IMR-90 (cell line): ENCODE results near the gene DNM3. TPM values are rescaled to one million over a fixed set of nuclear protein-coding genes. Genes with fewer than 3 reads are reported as not detected.

Experiments
- ATAC-seq: fragments of 200-7000 bp; cut with Tn5 transposase; 2 replicates; pipeline ENCODE4 v1.9.1; 2020; ENCODE audit warnings: low read depth, mild to moderate bottlenecking, moderate library complexity
- BruUV-seq: library from RNA; stranded (reverse); fragments of 400-500 nt; replicated peaks from 2 replicates; lab custom pipeline; 2021; lab: Mats Ljungman, UMichigan
- CTCF ChIA-PET: fragments of 300-600 bp; formaldehyde crosslinking; extraction: SDS; loops from one replicate; lab custom pipeline; 2021; ENCODE audit warnings: antibody characterized with exemption; lab: Yijun Ruan, JAX
- POLR2A ChIA-PET: fragments of 300-600 bp; sonication (Branson Sonifier 250); formaldehyde crosslinking; loops from one replicate; lab custom pipeline; 2022; ENCODE audit warnings: antibody characterized with exemption; ENCODE audit not compliant: unreplicated experiment; lab: Charles Lee
- DNase-seq: peaks from one replicate; pipeline ENCODE4 v3.0.0; 2013
- H2AFZ ChIP-seq: replicated peaks from 2 replicates; pipeline ENCODE3; 2013; ENCODE audit warnings: low read length, mild to moderate bottlenecking; ENCODE audit not compliant: poor library complexity
- H2AK5ac ChIP-seq: 2 replicates; pipeline ENCODE4 v1.6.1; 2013; ENCODE audit warnings: low read depth, low read length, inconsistent platforms
- H2AK9ac ChIP-seq: replicated peaks from 2 replicates; pipeline ENCODE3; 2013; ENCODE audit warnings: mild to moderate bottlenecking, low read depth, low read length, moderate library complexity; ENCODE audit not compliant: poor library complexity
- H2BK120ac ChIP-seq: 2 replicates; pipeline ENCODE4 v1.6.1; 2013; ENCODE audit warnings: low read depth, low read length, inconsistent platforms
- H2BK15ac ChIP-seq: 3 replicates; pipeline ENCODE4 v1.6.1; 2013; ENCODE audit warnings: low read depth, low read length, inconsistent platforms
- H2BK20ac ChIP-seq: 2 replicates; pipeline ENCODE4 v1.6.1; 2013; ENCODE audit warnings: low read depth, mild to moderate bottlenecking, inconsistent platforms, low read length, moderate library complexity
- H2BK5ac ChIP-seq: 2 replicates; pipeline ENCODE4 v1.6.1; 2013; ENCODE audit warnings: mild to moderate bottlenecking, low read depth, low read length, inconsistent platforms; ENCODE audit not compliant: poor library complexity, severe bottlenecking
- H3K14ac ChIP-seq: replicated peaks from 2 replicates; pipeline ENCODE4 v1.6.1; 2013; ENCODE audit warnings: low read depth, low read length, inconsistent platforms
- H3K18ac ChIP-seq: 2 replicates; pipeline ENCODE4 v1.6.1; 2013; ENCODE audit warnings: low read depth, low read length, control low read depth
- H3K23ac ChIP-seq: 2 replicates; pipeline ENCODE4 v1.6.1; 2013; ENCODE audit warnings: low read depth, low read length, inconsistent platforms
- H3K27ac ChIP-seq: 2 replicates; pipeline ENCODE4 v1.5.1; 2013; ENCODE audit warnings: mild to moderate bottlenecking, control low read depth, low read length; ENCODE audit not compliant: insufficient read depth
- H3K27me3 ChIP-seq: 2 replicates; pipeline ENCODE4 v1.6.1; 2013; ENCODE audit warnings: low read length; ENCODE audit not compliant: control insufficient read depth, insufficient read depth
- H3K36me3 ChIP-seq: 2 replicates; pipeline ENCODE4 v1.6.1; 2013; ENCODE audit warnings: low read length, mixed read lengths; ENCODE audit not compliant: control insufficient read depth, insufficient read depth
- H3K4ac ChIP-seq: 2 replicates; pipeline ENCODE4 v1.6.1; 2013; ENCODE audit warnings: low read depth, low read length, inconsistent platforms
- H3K4me1 ChIP-seq: 2 replicates; pipeline ENCODE4 v1.6.1; 2013; ENCODE audit warnings: low read length, mixed read lengths; ENCODE audit not compliant: control insufficient read depth, insufficient read depth
- H3K4me2 ChIP-seq: 2 replicates; pipeline ENCODE4 v1.6.1; 2013; ENCODE audit warnings: low read depth, mild to moderate bottlenecking, control low read depth, low read length, moderate library complexity
- H3K4me3 ChIP-seq: 2 replicates; pipeline ENCODE4 v1.5.1; 2013; ENCODE audit warnings: low read depth, mild to moderate bottlenecking, control low read depth, low read length, moderate library complexity; ENCODE audit not compliant: insufficient read depth
- H3K56ac ChIP-seq: 2 replicates; pipeline ENCODE4 v1.6.1; 2013; ENCODE audit warnings: low read length, inconsistent platforms; ENCODE audit not compliant: insufficient read depth; ENCODE audit errors: extremely low read depth
- H3K79me1 ChIP-seq, 2 experiments: 2 replicates each; pipeline ENCODE4 v1.6.1; 2013; ENCODE audit warnings: low read length in 2 of 2, inconsistent platforms in 1 of 2, low read depth in 1 of 2
- H3K9ac ChIP-seq: 2 replicates; pipeline ENCODE4 v1.6.1; 2013; ENCODE audit warnings: low read depth, low read length, control low read depth
- H3K9me1 ChIP-seq: 2 replicates; pipeline ENCODE4 v1.6.1; 2013; ENCODE audit warnings: low read length, inconsistent platforms; ENCODE audit not compliant: insufficient read depth
- H3K9me3 ChIP-seq: 2 replicates; pipeline ENCODE4 v1.6.1; 2013; ENCODE audit warnings: low read length; ENCODE audit not compliant: control insufficient read depth, insufficient read depth
- H4K20me1 ChIP-seq: 2 replicates; pipeline ENCODE4 v1.6.1; 2013; ENCODE audit warnings: low read length, inconsistent platforms; ENCODE audit not compliant: insufficient read depth
- H4K5ac ChIP-seq: 2 replicates; pipeline ENCODE4 v1.6.1; 2013; ENCODE audit warnings: mild to moderate bottlenecking, low read depth, low read length, control low read depth
- H4K8ac ChIP-seq, 2 experiments: 2 replicates each; pipeline ENCODE4 v1.6.1; 2013; ENCODE audit warnings: low read depth in 2 of 2, low read length in 2 of 2, control low read depth in 1 of 2, inconsistent platforms in 1 of 2
- H4K91ac ChIP-seq: 2 replicates; pipeline ENCODE4 v1.6.1; 2013; ENCODE audit warnings: low read depth, low read length, inconsistent platforms; ENCODE audit not compliant: insufficient read depth
- CEBPB ChIP-seq: IDR thresholded peaks from 2 replicates; pipeline ENCODE4 v1.6.1; 2012; ENCODE audit warnings: low read depth, low read length, improper control_type of control experiment
- CHD1 ChIP-seq: IDR thresholded peaks from 2 replicates; pipeline ENCODE4 v1.6.1; 2012; ENCODE audit warnings: low read depth, low read length, improper control_type of control experiment
- FOS ChIP-seq: fragments of 150-350 bp; IDR thresholded peaks from 2 replicates; pipeline ENCODE4 v1.6.1; 2016; ENCODE audit warnings: low read depth, low read length
- MAFK ChIP-seq: IDR thresholded peaks from 2 replicates; pipeline ENCODE4 v1.6.1; 2012; ENCODE audit warnings: low read depth, low read length, improper control_type of control experiment
- MAZ ChIP-seq: IDR thresholded peaks from 2 replicates; pipeline ENCODE4 v1.6.1; 2012; ENCODE audit warnings: low read depth, mild to moderate bottlenecking, low read length, improper control_type of control experiment, moderate library complexity, borderline replicate concordance
- MXI1 ChIP-seq: IDR thresholded peaks from 2 replicates; pipeline ENCODE4 v1.6.1; 2012; ENCODE audit warnings: low read depth, mild to moderate bottlenecking, low read length, moderate library complexity, borderline replicate concordance
- NFE2L2 ChIP-seq: fragments of 150-350 bp; IDR thresholded peaks from 2 replicates; pipeline ENCODE4 v1.6.1; 2016; ENCODE audit warnings: low read depth, mild to moderate bottlenecking, low read length
- RCOR1 ChIP-seq: IDR thresholded peaks from 2 replicates; pipeline ENCODE4 v1.6.1; 2012; ENCODE audit warnings: mild to moderate bottlenecking, low read length, improper control_type of control experiment; ENCODE audit not compliant: insufficient replicate concordance
- RFX5 ChIP-seq: IDR thresholded peaks from 2 replicates; pipeline ENCODE4 v1.8.0; 2012; ENCODE audit warnings: low read depth, mild to moderate bottlenecking, low read length, moderate library complexity
- USF2 ChIP-seq: fragments of 150-350 bp; IDR thresholded peaks from 2 replicates; pipeline ENCODE4 v1.6.1; 2017; ENCODE audit warnings: mild to moderate bottlenecking, antibody characterized with exemption, low read length, low read depth
- WGBS, 2 experiments: methylation state at CpG; one replicate each; pipeline versions ENCODE4 v1.1.5 to v1.1.7; 2013; ENCODE audit warnings: missing lambda C conversion rate in 2 of 2; ENCODE audit not compliant: insufficient read length in 1 of 2; ENCODE audit errors: extremely low coverage in 2 of 2; 5-methylcytosine and 5-hydroxymethylcytosine counted together
- dilution Hi-C: fragments of 300-500 bp; cut with HindIII; formaldehyde crosslinking; loops from one replicate; pipeline ENCODE4 v1.14.3; 2018; ENCODE audit warnings: low sequenced_read_pairs; ENCODE audit not compliant: unreplicated experiment
- in situ Hi-C: fragments of 300-500 bp; cut with MboI; formaldehyde crosslinking; loops from 3 replicates; pipeline ENCODE4 v1.14.3; 2019; ENCODE audit warnings: low sequenced_read_pairs, inconsistent platforms, mixed read lengths
- intact Hi-C: fragments of 100-400 bp; cut with micrococcal nuclease; formaldehyde crosslinking; loops from 2 replicates; pipeline ENCODE4 v1.10.0; 2022
- polyA plus RNA-seq, 3 experiments: library from polyadenylated mRNA; depleted of rRNA; stranded (reverse); fragments of >200 nt; gene quantifications; 2 replicates each; pipeline ENCODE4 v1.2.3, GENCODE V29; 2012; ENCODE audit warnings: low replicate concordance in 1 of 3
- total RNA-seq: library from RNA; depleted of rRNA; stranded (reverse); fragments of >200 nt; gene quantifications from 2 replicates; pipeline ENCODE4 v1.2.3, GENCODE V29; 2012

The DNM3 gene
- total and polyA plus RNA-seq, 2 of the 4 experiments (the other 2 are of a cell fraction): 0.36 TPM

DNA sequence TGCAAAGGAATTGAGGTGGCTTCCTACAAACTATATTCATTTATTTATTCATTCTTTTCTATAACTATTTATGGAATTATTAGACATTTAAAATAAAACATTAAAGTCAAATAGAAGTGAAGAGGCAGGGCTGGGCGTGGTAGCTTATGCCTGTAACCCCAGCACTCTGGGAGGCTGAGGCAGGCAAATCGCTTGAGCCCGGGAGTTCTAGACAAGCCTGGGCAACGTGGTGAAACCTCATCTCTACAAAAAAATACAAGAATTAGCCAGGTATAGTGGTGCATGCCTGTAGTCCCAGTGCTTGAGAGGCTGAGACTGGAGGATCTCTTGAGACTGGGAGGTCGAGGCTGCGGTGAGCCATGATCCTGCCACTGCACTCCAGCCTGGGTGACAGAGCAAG lies 23.8 kb downstream of the DNM3 start:
- Histone ChIP-seq H2AK5ac (no peak overlapping the region), H3K4ac (no peak overlapping the region), H3K9ac (no peak overlapping the region), H2BK5ac (no peak overlapping the region), H2BK120ac (no peak overlapping the region), H2AK9ac (no peak overlapping the region), H3K18ac (no peak overlapping the region), H3K4me3 (no peak overlapping the region), H2BK15ac (no peak overlapping the region), H3K14ac (no peak overlapping the region), H3K56ac (no peak overlapping the region), H3K27me3 (no peaks in the 10 kb centered on the region; the same call in 1 of the 2 replicates), H3K4me1 (no peaks in the 10 kb centered on the region), H3K23ac (no peak overlapping the region), H2BK20ac (no peak overlapping the region), H4K20me1 (no peaks in the 10 kb centered on the region), H4K91ac (no peak overlapping the region), H3K27ac (no peak overlapping the region), H3K36me3 (no peaks in the 10 kb centered on the region), H3K9me1 (no peaks in the 10 kb centered on the region), H4K5ac (no peak overlapping the region), H3K4me2 (no peak overlapping the region), H3K9me3 (no peaks in the 10 kb centered on the region), H3K79me1 (no peaks in the 10 kb centered on the region), H4K8ac (no peak overlapping the region), H2AFZ (no peak overlapping the region)
- in situ Hi-C loops (no loop called here), intact Hi-C loops (no loop called here), dilution Hi-C loops (no loop called here)
- ChIA-PET POLR2A (no interaction called here), CTCF (no interaction called here)
- DNase-seq: no peak
- ATAC-seq: no peak
- TF ChIP-seq RFX5 (no peak), MXI1 (no peak), NFE2L2 (no peak), MAZ (no peak), MAFK (no peak), USF2 (no peak), CEBPB (no peak), CHD1 (no peak), RCOR1 (no peak), FOS (no peak)
- no CpG with 5 or more reads among the region's 6 CpGs for WGBS, 2 experiments
- no TSS peak for BruUV-seq
